Measurements from ENCODE around the gene HLA-G. TPM values are rescaled to one million over a fixed set of nuclear protein-coding genes. Genes with fewer than 3 reads are reported as not detected.

Gene HLA-G
- total RNA-seq, 2 donors from 2014 or later, result 0.78 TPM; not detected in 1

DNA sequence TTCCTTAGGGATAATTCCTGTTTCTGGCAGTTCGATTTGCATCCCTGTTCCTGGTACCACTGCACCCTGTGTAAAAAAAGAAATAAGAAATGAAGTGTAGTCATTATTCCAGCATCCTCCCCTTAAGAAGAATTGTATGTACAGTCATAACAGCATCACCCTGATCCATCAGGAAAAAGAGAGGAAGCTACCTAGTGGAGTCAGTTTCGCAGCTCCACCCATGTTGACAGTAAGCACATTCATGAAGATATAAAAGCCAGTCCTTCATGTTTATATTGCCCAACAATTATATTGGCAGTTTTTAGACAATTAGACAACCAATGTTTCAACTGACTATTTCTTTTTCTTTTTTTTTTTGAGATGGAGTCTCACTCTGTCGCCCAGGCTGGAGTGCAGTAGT is 21.2 kb upstream of the HLA-G start:
- WGBS, 2 donors, result 86 to 98% methylated on average over 3 of the region's 3 CpGs
- ATAC-seq (no peak), DNase-seq (no peak)

DNA sequence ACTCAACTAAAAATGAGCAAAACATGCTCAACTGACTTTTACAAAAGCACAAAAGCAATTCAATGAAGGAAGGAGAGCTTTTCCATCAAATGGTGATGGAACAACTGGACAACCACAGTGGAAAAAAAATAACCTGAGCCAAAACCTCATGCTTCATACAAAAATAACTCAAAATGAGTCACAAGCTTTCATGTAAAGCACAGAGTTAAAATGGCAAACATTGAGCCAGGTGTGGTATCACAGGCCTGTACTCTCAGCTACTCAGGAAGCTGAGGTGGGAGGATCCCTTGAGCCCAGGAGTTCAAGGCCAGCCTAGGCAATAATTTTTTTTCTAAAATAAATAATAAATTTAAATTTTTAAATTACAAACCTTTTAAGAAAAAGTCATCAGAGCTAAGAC is 18.4 kb upstream of the HLA-G start:
- Histone ChIP-seq H3K27me3 (no peaks in the 10 kb centered on the region), H3K4me1 (peaks cover 7% of the 10 kb centered on the region), H3K36me3 (replicated peaks in 1 of 2; ENCODE audit: insufficient read depth in 1 of 2, low read depth in 2 of 2) (no peaks in the 10 kb centered on the region), H3K9me3 (no peaks in the 10 kb centered on the region), H3K4me3 (no peak overlapping the region), H3K27ac (no peak overlapping the region)
- DNase-seq (no peak), ATAC-seq (no peak)
- intact Hi-C loops (cut with DNase I), result no loop called here
- no peak for TF ChIP-seq POLR2A (IDR thresholded peaks at IDR 0.05)
- TF ChIP-seq, protein P1, sequence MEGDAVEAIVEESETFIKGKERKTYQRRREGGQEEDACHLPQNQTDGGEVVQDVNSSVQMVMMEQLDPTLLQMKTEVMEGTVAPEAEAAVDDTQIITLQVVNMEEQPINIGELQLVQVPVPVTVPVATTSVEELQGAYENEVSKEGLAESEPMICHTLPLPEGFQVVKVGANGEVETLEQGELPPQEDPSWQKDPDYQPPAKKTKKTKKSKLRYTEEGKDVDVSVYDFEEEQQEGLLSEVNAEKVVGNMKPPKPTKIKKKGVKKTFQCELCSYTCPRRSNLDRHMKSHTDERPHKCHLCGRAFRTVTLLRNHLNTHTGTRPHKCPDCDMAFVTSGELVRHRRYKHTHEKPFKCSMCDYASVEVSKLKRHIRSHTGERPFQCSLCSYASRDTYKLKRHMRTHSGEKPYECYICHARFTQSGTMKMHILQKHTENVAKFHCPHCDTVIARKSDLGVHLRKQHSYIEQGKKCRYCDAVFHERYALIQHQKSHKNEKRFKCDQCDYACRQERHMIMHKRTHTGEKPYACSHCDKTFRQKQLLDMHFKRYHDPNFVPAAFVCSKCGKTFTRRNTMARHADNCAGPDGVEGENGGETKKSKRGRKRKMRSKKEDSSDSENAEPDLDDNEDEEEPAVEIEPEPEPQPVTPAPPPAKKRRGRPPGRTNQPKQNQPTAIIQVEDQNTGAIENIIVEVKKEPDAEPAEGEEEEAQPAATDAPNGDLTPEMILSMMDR (IDR thresholded peaks at IDR 0.05), result no peak

More for the DNA sequence above, 21.2 kb upstream of the HLA-G start:
- TF ChIP-seq, protein P1 (IDR thresholded peaks at IDR 0.05), result no peak
- TF ChIP-seq POLR2A (IDR thresholded peaks at IDR 0.05), result no peak
- no peaks in the 10 kb centered on the region for H3K9me3 ChIP-seq
- peaks cover 7% of the 10 kb centered on the region for H3K4me1 ChIP-seq
- no peak overlapping the region for H3K27ac ChIP-seq
- H3K27me3 ChIP-seq, result no peaks in the 10 kb centered on the region
- H3K4me3 ChIP-seq, result no peak overlapping the region
- H3K36me3 ChIP-seq (replicated peaks in 1 of 2; ENCODE audit: insufficient read depth in 1 of 2, low read depth in 2 of 2), result no peaks in the 10 kb centered on the region
- intact Hi-C loops (cut with DNase I), result no loop called here

DNA sequence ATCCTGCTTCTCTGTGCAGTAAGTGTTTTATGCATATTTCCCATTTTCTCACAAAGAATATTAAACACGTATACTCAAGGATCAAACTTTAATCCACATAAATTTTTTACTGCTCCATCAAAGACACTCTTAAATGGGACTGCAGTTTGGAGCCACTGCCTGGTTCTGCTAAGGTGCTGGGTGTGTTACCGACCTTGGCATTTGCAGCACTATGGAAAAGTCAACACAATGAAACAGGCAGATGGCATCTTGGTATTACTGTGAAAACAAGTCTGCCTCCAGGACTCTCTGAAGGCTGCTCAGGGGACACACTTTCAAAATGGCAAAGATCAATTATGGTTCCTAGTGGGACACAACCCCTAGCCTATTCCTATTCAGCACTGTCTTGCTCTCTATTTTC is 17.3 kb upstream of the HLA-G start:
- H3K27ac ChIP-seq, result no peak overlapping the region
- 27 to 36% methylated on average over 2 of the region's 2 CpGs for whole genome bisulfite sequencing, 2 donors
- DNase-seq, result peak in 1 of 4 donors; percentile 9
- ATAC-seq, result no peak
- TF ChIP-seq, protein P1 (IDR thresholded peaks at IDR 0.05), result no peak
- no peak for TF ChIP-seq POLR2A (IDR thresholded peaks at IDR 0.05)
- intact Hi-C loops (cut with DNase I), result no loop called here
- no peaks in the 10 kb centered on the region for H3K27me3 ChIP-seq
- H3K9me3 ChIP-seq, result no peaks in the 10 kb centered on the region
- no peaks in the 10 kb centered on the region for H3K36me3 ChIP-seq (replicated peaks in 1 of 2; ENCODE audit: insufficient read depth in 1 of 2, low read depth in 2 of 2)
- peaks cover 7% of the 10 kb centered on the region for H3K4me1 ChIP-seq
- H3K4me3 ChIP-seq, result no peak overlapping the region

DNA sequence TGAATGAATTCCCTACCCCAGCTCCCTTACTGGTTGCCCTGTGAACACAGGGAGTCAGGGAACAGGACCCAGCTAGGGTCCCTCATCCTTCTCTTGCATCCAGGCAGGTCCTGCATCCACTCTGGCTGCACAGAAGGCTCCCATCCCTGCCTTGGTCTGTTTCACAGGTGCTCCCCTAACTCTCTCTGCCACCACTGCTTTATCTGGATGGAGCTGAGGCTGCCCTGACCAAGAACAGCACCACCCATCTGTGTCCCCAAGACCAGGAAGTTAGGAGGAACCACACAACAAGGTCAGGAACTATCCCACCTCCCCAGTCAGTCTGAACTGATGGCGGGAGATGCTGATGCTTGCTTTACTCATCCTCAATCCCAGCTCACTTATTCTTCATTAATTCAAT is 16.2 kb upstream of the HLA-G start:
- TF ChIP-seq POLR2A (IDR thresholded peaks at IDR 0.05), result no peak
- TF ChIP-seq, protein P1 (IDR thresholded peaks at IDR 0.05), result no peak
- 100% methylated on average over 1 of the region's 1 CpG for WGBS, 2 donors
- Histone ChIP-seq H3K4me1 (peaks cover 7% of the 10 kb centered on the region), H3K27me3 (no peaks in the 10 kb centered on the region), H3K4me3 (no peak overlapping the region), H3K36me3 (replicated peaks in 1 of 2; ENCODE audit: insufficient read depth in 1 of 2, low read depth in 2 of 2) (no peaks in the 10 kb centered on the region), H3K9me3 (no peaks in the 10 kb centered on the region), H3K27ac (no peak overlapping the region)
- intact Hi-C loops (cut with DNase I), result no loop called here
- ATAC-seq (no peak), DNase-seq (no peak)

DNA sequence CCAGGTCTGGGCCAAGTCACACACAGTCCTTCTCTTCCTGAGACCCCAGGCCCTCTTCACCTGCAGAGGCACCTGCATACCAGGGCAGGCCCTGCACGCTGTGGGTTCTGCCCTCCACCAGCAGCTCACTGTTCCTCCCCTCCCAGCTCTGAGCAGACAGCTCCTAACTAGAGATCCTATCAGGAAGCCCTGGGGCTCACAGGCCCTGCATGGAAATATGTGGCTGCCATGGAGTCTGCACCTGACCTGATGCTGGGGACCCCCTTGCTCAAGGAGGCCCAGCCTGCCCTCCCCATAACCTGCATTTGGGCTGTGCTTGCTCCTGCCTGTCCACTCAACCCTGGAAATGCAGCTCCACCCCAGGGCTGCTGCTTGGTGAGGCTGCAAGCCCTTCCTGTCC is 14.6 kb upstream of the HLA-G start:
- 0 to 84% methylated on average over 1 of the region's 1 CpG for WGBS, 2 donors
- ATAC-seq, result no peak
- TF ChIP-seq, protein P1 (IDR thresholded peaks at IDR 0.05), result no peak
- TF ChIP-seq POLR2A (IDR thresholded peaks at IDR 0.05), result no peak

More for the DNA sequence above, 14.6 kb upstream of the HLA-G start:
- no peaks in the 10 kb centered on the region for H3K9me3 ChIP-seq
- DNase-seq, result no peak
- H3K36me3 ChIP-seq (replicated peaks in 1 of 2; ENCODE audit: insufficient read depth in 1 of 2, low read depth in 2 of 2), result no peaks in the 10 kb centered on the region
- no peak overlapping the region for H3K4me3 ChIP-seq
- H3K4me1 ChIP-seq, result peaks cover 7% of the 10 kb centered on the region
- H3K27me3 ChIP-seq, result no peaks in the 10 kb centered on the region
- H3K27ac ChIP-seq, result no peak overlapping the region
- intact Hi-C loops (cut with DNase I), result no loop called here
